ENCODE measurements around the gene TTLL7.

TTLL7 gene

DNA sequence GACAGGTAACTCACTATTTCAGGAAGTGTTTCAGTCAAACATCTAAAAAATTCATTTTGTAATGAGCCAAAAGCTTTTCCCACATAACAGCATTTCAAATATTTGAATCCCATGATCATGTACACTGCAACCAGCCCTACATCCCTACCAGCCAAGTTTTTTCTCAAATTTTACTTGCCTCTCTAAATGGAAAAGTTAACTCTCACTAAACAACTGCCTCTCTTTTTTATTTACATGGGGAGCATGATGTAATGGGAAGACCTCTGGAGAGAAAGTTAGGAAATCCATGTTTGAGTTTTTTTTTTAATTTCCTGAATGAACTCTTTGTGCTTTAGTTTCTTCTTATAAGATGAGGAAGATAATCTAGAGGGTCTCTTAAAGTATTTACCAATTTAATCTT lies 70.5 kb downstream of the TTLL7 start:
- Histone ChIP-seq H3K27ac (ENCODE audit: low read length) (no peak overlapping the region), H3K9me3 (ENCODE audit: insufficient read depth, low read length) (no peaks in the 10 kb centered on the region), H3K9ac (ENCODE audit: low read length) (no peak overlapping the region), H3K4me1 (ENCODE audit: low read length) (peaks cover 15% of the 10 kb centered on the region), H3K4me2 (ENCODE audit: low read length) (no peak overlapping the region), H3K36me3 (replicated peaks; ENCODE audit: low read depth, low read length) (no peaks in the 10 kb centered on the region), H3K27me3 (ENCODE audit: low read depth, low read length) (no peaks in the 10 kb centered on the region), H2AFZ (ENCODE audit: low read depth, low read length) (no peak overlapping the region), H3K79me2 (ENCODE audit: low read length) (no peaks in the 10 kb centered on the region), H3K4me3 (ENCODE audit: low read length) (no peak overlapping the region), H4K20me1 (ENCODE audit: insufficient read depth, low read length) (no peaks in the 10 kb centered on the region)
- TF ChIP-seq EZH2phosphoT487 (IDR thresholded peaks at IDR 0.05; ENCODE audit: low read depth), result no peak
- TF ChIP-seq, protein P1, sequence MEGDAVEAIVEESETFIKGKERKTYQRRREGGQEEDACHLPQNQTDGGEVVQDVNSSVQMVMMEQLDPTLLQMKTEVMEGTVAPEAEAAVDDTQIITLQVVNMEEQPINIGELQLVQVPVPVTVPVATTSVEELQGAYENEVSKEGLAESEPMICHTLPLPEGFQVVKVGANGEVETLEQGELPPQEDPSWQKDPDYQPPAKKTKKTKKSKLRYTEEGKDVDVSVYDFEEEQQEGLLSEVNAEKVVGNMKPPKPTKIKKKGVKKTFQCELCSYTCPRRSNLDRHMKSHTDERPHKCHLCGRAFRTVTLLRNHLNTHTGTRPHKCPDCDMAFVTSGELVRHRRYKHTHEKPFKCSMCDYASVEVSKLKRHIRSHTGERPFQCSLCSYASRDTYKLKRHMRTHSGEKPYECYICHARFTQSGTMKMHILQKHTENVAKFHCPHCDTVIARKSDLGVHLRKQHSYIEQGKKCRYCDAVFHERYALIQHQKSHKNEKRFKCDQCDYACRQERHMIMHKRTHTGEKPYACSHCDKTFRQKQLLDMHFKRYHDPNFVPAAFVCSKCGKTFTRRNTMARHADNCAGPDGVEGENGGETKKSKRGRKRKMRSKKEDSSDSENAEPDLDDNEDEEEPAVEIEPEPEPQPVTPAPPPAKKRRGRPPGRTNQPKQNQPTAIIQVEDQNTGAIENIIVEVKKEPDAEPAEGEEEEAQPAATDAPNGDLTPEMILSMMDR (IDR thresholded peaks at IDR 0.05; ENCODE audit: low read depth, low read length), result no peak

DNA sequence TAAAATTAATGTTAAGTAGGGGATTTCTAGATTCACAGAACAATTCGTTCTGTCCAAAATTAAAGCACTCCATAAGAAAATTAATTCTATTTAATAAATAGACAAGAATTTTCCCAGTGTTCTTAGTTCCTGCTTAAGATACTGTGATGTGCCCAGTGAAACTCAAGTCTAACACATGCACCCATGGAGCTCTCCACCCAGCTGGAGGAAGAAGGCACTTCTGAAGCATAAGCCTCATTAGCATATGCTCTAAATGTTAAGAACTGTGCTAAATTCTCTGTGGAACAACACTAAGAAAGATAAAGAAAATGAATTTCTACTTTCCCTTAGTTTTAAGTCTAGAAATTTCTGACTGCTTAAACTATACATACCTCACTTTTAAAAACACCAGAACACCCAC lies 71.2 kb downstream of the TTLL7 start:
- Histone ChIP-seq H3K36me3 (replicated peaks; ENCODE audit: low read depth, low read length) (no peaks in the 10 kb centered on the region), H2AFZ (ENCODE audit: low read depth, low read length) (no peak overlapping the region), H3K27ac (ENCODE audit: low read length) (no peak overlapping the region), H3K9ac (ENCODE audit: low read length) (no peak overlapping the region), H3K4me1 (ENCODE audit: low read length) (peaks cover 22% of the 10 kb centered on the region), H3K79me2 (ENCODE audit: low read length) (no peaks in the 10 kb centered on the region), H3K27me3 (ENCODE audit: low read depth, low read length) (no peaks in the 10 kb centered on the region), H3K9me3 (ENCODE audit: insufficient read depth, low read length) (no peaks in the 10 kb centered on the region), H3K4me2 (ENCODE audit: low read length) (no peak overlapping the region), H4K20me1 (ENCODE audit: insufficient read depth, low read length) (no peaks in the 10 kb centered on the region), H3K4me3 (ENCODE audit: low read length) (no peak overlapping the region)
- TF ChIP-seq, protein P1 (IDR thresholded peaks at IDR 0.05; ENCODE audit: low read depth, low read length), result no peak
- TF ChIP-seq EZH2phosphoT487 (IDR thresholded peaks at IDR 0.05; ENCODE audit: low read depth), result no peak

DNA sequence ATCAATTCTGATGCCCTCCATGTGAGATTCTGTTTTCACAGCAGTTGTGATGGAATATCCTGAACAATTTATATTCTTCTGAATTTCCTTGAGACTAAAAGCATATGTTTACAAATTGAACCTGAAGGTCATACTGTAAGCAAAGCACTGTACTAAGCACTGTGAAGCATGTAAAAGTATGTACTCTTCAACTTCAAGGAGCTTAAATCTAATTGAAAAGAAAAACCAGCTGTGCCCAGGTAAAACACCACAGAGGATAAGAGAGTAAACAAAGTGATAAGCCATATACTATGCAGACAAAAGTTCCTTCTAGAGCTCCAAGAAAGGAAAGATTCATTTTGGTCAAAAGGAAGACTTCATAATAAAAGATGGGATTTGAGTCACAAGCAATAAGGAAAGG lies 71.9 kb downstream of the TTLL7 start:
- H3K4me3 ChIP-seq (ENCODE audit: low read length), result no peak overlapping the region
- no peak overlapping the region for H2AFZ ChIP-seq (ENCODE audit: low read depth, low read length)
- H3K4me1 ChIP-seq (ENCODE audit: low read length), result peaks cover 21% of the 10 kb centered on the region
- H3K9me3 ChIP-seq (ENCODE audit: insufficient read depth, low read length), result no peaks in the 10 kb centered on the region
- H3K4me2 ChIP-seq (ENCODE audit: low read length), result no peak overlapping the region
- no peaks in the 10 kb centered on the region for H3K79me2 ChIP-seq (ENCODE audit: low read length)
- TF ChIP-seq EZH2phosphoT487 (IDR thresholded peaks at IDR 0.05; ENCODE audit: low read depth), result no peak
- TF ChIP-seq, protein P1 (IDR thresholded peaks at IDR 0.05; ENCODE audit: low read depth, low read length), result no peak
- no peaks in the 10 kb centered on the region for H3K27me3 ChIP-seq (ENCODE audit: low read depth, low read length)
- no peaks in the 10 kb centered on the region for H4K20me1 ChIP-seq (ENCODE audit: insufficient read depth, low read length)
- H3K36me3 ChIP-seq (replicated peaks; ENCODE audit: low read depth, low read length), result no peaks in the 10 kb centered on the region
- no peak overlapping the region for H3K27ac ChIP-seq (ENCODE audit: low read length)
- H3K9ac ChIP-seq (ENCODE audit: low read length), result no peak overlapping the region

DNA sequence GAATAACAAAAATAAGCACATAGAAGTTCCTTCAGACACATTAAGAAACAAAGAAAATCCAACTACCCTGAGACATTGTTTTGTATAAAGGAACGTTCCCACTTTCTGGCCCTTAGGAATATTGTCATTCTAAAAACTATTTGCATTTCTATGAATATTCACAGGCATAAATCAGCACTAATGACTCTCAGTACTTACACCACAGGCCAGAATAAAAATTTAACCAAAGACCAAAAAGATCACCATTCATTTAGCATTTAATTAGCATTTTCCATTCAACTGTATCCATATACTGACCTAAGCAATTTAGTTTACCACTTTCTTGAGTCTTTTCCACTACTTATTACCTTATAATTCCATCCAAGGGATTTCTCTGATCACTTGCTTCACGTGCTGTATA lies 75.4 kb downstream of the TTLL7 start:
- Histone ChIP-seq H3K27ac (ENCODE audit: low read length) (no peak overlapping the region), H3K27me3 (ENCODE audit: low read depth, low read length) (no peaks in the 10 kb centered on the region), H3K4me1 (ENCODE audit: low read length) (peaks cover 17% of the 10 kb centered on the region), H3K4me2 (ENCODE audit: low read length) (no peak overlapping the region), H4K20me1 (ENCODE audit: insufficient read depth, low read length) (no peaks in the 10 kb centered on the region), H2AFZ (ENCODE audit: low read depth, low read length) (no peak overlapping the region), H3K79me2 (ENCODE audit: low read length) (no peaks in the 10 kb centered on the region), H3K9ac (ENCODE audit: low read length) (no peak overlapping the region), H3K4me3 (ENCODE audit: low read length) (no peak overlapping the region), H3K36me3 (replicated peaks; ENCODE audit: low read depth, low read length) (no peaks in the 10 kb centered on the region), H3K9me3 (ENCODE audit: insufficient read depth, low read length) (no peaks in the 10 kb centered on the region)
- TF ChIP-seq, protein P1 (IDR thresholded peaks at IDR 0.05; ENCODE audit: low read depth, low read length), result no peak
- TF ChIP-seq EZH2phosphoT487 (IDR thresholded peaks at IDR 0.05; ENCODE audit: low read depth), result no peak
